Activated CD8-positive, alpha-beta memory T cell treated with anti-CD3 and anti-CD28 coated beads for 1 hour (primary cell): ENCODE measurements around the gene CLSTN1.
"Not testable (repeated sequence)": the region's sequence is repeated elsewhere in the genome, so short reads cannot be mapped to it uniquely, and the experiment has no call there.

ENCODE experiments used
- DNase-seq, 2 donors: peaks; one replicate each; pipeline ENCODE4 v3.0.0-alpha.2; 2020; ENCODE audit warnings: low read depth in 1 of 2; ENCODE audit errors: extremely low read depth in 1 of 2

Gene CLSTN1

DNA sequence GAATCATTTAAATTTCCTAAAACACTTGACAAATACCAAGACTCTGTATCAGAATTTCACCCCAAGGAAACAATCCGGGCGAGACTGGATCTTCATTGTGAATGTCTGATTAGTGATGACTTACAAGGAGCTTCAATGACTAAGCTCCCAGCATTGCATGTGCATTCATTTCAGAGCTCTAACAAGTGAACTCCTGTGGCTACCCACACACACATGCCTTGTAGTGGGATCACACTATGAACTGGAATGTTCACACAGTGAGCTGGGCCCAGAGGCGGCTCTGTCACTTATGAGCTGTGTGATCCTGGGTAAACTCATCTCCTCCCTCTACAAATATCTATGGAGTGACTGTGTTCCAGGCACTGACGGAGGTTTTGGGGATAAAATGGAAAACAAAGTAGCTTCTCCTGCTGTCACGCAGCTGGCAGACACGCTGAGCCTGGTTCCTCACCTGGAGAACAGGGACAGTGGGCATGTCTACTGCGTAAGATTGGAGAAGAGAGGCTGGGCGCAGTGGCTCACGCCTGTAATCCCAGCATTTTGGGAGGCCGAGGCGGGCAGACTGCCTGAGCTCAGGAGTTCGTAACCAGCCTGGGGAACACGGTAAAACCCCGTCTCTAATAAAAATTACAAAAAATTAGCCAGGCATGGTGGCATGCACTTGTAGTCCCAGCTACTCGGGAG lies 56.9 kb downstream of the CLSTN1 start:
- DNase-seq: no peak

DNA sequence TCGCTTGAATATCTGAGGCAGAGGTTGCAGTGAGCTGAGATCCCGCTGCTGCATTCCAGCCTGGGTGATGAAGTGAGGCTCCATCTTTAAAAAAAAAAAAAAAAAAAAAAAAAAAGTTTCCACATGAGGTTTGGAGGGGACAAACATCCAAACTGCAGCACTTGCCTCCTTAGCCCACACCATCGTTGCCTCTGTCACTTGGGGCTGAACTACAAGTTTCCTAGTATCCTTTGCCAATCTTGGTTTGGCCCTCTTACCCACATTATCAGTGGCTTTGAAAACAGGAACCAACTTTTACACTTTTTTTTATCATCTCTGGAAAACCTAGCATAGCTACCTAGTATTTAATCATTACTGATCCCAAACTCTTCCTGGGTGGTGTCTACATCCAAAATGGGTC lies 59.2 kb downstream of the CLSTN1 start:
- DNase-seq: no peak

DNA sequence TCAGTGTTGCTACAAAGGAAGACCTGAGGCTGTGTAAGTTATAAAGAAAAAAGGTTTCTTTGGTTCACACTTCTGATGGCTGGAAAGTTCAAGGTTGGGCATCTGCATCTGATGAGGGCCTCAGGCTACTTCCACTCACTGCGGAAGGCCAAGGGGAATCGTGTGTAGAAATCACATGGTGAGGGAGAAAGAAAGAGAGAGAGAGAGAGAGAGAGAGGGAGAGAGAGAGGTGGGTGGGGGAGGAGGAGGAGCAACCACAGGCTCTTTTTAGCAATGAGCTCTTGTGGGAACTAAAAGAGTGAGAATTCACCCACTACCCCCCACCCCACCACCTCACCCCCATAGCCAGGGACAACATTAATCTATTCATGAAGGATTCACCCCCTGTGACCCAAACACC lies 59.9 kb downstream of the CLSTN1 start:
- no peak for DNase-seq

DNA sequence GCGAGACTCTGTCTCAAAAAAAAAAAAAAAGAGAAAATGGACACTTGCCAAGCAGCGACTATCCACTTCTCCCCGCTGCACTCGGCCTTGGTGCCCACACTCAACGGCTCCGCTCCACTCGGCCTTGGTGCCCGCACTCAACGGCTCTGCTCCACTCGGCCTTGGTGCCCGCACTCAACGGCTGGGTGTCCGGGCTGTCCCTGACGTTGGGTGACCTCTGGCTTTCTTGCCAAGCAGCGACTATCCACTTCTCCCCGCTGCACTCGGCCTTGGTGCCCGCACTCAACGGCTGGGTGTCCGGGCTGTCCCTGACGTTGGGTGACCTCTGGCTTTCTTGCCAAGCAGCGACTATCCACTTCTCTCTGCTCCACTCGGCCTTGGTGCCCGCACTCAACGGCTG lies 61.3 kb downstream of the CLSTN1 start:
- not testable (repeated sequence) for DNase-seq

DNA sequence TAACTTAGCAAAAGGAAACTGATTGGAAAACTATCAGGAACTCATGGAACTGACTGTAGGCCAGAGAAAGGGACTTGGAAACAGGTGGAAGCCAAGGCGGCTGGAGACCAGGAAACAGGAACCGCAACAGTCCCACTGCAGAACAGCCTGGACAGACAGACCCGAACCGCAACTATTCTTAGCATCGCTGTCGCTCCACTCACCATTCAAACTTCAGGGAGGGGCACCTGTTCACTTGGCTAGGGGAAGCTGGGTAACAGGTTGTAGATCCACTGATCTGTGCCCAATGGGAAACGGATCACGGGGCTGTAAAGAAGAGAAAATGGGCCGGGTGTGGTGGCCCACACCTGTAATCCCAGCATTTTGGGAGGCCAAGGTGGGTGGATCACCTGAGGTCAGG lies 61.9 kb downstream of the CLSTN1 start:
- DNase-seq: no peak

DNA sequence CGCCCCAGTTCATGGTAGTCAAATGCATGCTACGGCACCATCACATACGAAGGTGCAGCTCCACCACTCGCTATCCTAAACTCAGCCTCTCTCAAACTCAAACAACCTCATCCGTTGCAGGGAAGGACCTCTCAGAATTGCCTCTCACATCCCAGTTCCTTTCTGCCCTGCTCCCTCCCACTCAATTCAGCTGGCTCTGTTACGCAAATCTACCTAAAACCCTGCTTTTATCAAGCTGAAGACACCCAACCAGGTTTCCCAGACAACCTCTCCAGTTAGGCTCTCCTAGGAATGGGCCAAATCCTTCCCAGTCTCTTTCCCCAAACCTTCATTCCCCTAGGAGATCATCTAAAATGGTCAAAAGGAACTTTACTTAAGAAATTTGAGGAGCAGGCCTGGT lies 62.9 kb downstream of the CLSTN1 start:
- no peak for DNase-seq

DNA sequence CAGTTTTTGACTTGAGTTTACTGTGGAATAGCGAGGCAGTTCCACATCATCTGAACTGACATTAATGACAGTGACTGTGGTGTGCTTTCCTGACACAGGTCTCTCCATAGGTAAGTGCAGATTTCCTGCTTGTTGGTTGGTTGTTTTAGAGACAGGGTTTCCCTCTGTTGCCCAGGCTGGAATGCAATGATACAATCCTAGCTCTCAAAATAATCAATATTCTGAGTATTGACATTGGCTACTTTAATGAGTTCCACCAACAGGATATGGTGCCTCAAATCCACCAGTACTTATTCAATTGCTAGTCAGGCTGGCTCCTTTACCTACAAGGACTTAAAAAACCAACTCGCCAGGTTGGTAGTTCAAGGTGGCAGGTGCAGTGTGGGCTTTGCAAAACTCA lies 63.8 kb downstream of the CLSTN1 start:
- DNase-seq: no peak

DNA sequence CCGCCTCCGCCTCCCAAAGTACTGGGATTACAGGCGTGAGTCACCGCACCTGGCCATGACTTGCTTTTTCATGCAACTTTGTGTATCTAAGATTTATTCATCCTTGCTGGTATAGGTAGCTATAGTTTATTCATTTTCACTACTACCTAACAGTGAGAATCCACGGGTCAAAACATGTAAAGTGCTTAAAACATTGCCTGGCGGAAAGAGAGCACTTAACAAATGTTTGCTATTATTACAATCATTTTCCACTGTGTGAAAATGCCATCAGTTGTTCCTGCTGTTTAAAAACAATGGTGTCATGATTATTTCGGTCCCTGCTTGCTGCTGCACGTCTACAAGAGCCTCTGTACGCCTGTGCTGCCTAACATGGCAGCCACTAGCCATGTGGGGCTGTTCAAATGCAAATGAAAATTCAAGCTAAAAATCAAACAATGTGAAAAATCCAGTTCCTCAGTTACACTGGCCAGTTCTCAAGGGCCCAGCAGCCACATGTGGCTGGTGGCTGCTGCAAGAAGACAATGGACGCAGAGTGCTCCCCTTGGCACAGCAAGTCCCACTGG lies 65.1 kb downstream of the CLSTN1 start:
- DNase-seq: no peak

DNA sequence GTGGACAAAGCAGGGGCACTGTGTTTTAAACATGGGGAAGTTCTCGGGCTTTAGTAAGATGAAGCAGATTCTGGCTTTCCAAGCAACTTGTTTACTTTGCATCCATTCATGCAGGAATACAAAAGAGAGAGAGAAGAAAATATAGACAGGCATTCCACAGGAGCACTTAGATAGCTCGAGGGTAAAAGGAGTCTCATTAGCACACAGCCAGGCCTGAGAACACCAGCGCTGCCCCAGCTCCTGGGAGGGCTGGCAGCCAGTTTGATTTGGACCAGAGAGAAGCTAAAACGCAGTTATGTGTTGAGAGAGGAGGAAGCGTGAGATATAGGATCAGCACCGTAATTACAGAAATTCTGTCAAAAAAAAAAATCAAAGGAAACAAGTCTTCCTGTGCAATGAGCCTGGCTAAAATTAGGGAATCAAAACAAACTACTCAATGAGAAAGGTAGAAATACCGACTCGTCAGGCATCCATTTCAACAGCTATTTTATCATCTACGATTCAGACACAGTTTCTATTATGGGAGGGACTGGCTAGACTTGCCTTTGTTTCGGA lies 68.2 kb downstream of the CLSTN1 start:
- DNase-seq: no peak

DNA sequence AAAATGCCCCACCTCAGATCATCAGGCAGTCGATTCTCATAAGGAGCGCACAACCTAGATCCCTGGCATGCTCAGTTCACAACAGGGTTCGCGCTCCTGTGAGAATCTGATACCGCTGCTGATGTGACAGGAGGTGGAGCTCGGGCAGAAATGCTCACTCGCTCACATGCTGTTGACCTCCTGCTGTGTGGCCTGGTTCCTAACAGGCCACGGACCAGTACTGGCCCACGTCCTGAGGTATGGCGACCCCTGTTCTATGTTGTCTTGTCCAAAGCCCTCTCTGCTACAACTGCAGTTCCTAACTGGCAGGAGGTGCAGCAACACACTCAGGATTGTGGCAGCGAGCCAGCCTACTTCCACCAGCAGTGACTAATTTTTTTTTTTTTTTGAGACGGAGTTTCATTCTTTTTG lies 70.6 kb downstream of the CLSTN1 start:
- no peak for DNase-seq

DNA sequence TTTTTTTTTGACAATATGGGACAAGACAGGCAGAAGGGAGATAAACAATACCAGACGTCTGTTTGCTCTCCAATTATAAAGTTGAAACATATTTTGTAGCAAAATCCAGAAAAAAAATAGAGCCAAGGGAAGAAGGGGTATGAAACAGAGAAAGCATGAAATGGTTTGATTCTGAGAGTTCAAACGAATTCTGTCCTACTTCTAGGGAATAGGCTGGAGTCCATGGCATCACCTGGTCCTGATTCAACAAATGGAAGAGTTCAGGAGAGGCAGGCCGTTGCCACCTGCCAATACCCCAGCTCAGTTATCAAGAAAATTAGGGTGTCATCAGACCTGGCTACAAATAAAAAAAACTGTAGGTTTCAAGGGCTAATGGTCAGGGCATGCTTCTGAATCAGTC lies 71.8 kb downstream of the CLSTN1 start:
- DNase-seq: no peak

DNA sequence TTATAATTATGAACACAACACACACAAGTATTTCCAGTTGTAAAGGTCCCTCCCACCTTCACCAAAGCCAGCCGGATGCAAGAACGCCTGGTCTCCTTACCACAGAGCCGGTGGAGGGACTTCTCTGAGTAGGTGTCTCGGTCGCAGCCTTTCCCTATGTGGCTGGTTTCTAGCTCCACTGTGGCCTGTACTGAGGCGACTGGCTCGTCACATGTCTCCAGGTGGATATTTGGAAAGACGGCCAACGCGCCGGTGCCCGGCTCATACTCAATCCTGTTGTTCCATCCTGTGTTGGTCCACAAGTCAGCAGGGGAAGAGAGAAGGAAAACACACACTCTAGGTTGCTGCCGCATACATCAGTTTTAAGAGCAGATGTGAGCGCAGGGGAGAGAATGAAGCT lies 74.4 kb downstream of the CLSTN1 start:
- no peak for DNase-seq

DNA sequence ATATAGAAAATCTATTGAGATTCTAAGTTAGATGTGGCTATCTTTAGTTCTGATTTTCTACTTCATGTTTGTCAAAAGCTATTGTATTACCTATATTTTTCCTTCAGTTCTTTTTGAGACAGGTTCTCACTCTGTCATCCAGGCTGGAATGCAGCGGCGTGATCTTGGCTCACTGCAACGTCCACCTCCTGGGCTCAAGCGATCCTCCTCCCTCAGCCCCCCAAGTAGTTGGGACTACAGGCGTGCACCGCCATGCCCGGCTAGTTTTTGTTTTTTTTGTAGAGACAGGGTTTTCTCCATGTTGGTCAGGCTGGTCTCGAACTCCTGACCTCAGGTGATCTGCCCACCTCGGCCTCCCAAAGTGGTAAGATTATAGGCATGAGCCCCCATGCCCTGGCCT lies 75.4 kb downstream of the CLSTN1 start:
- not testable (repeated sequence) for DNase-seq

DNA sequence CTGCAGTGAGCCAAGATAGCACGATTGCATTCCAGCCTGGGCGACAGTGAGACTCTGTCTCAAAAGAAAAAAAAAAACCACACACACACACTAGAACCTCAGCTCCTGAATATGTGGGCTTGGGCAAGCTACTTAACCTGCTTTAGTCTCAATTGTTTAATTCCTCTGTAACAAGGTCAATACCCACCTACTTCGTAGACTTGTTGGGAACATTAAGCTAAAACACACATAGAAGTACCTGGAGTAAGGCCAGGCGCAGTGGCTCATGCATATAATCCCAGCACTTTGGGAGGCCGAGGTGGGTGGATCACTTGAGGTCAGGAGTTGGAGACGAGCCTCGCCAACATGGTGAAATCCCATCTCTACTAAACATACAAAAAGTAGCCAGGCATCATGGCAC lies 77.1 kb downstream of the CLSTN1 start:
- DNase-seq: no peak

DNA sequence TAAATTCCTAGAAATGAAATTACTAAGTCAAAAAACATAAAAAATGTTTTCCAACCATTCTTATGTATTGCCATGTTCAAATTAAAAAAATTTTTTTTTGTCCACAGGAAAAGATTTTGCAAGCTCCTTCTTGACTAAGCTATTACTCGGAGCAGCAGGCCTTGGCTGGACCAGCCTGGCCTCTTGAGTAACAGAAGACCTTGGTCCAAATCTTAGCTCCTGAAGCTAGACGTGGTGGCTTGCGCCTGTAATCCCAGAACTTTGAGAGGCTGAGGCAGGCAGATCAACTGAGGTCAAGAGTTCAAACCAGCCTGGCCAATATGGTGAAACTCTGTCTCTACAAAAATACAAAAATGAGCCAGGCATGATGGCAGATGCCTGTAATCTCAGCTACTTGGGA lies 77.6 kb downstream of the CLSTN1 start:
- no peak for DNase-seq

DNA sequence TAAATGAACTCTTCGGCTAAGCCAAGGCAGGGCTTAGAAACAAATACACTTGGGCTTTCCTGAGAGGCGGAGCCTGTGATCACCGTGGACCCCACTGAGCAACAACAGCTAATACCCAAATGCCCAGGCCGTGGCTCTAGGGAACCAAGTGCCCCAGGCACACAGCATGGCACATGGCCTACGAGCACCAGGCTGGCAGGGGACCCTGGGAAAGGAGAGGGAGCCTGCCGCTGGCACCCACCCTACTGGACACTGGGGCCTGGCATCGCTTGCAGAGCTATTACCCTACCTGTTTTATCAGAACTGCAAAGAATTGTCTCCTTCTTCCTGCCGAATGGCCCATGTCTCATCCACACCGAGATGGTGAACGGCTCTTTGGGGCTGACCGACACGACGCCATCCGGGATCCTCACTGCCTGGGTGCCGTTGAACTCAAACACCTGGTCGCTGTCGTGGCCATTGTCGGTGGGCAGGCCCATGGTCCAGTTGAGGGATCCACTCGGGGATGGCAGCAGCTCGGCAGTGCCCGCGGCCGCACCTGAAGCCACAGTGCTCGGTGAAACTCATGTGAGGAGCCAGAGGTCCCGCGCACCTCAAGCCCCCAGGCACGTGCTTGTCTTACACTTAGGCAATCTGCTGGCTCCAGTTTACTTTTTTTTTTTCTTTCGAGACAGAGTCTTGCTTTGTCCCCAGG lies 79.5 kb downstream of the CLSTN1 start:
- DNase-seq: no peak

DNA sequence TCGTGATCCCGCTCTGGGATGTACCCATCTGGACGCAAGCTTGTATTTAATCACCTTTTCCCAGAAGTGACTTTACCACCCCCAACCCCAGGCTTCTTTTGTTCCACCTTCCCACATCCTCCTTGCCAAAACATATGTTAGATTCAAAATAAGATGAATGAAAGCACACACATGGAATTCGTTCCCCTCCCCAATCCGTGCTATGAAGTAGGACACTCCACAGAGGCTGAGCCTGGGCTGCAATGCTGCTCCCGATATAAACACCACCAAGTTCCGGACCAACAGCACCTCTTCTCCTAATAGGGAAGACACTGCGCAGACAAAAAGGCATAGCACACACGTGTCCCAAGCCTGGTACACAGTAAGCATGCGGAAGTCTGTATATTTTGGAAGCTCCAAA lies 86.1 kb downstream of the CLSTN1 start:
- no peak for DNase-seq

DNA sequence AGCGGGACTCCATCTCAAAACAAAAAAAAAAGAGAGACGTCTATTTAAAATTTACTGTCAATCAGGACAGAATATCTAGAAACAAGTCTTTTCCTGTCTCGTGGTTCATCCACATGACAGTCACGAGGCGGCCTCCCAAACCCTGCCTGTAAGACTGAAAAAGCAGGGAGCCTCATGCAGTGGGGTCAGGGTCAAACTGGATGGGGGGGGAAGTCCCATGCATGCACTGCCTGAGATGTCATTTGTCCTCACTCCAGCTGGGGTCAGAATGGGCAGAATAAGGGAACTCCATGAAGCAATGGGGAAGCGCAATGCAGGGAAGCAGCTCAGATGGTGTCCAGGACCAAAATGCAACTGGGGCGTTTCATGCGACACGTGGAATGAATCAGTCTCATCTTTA lies 86.7 kb downstream of the CLSTN1 start:
- no peak for DNase-seq

DNA sequence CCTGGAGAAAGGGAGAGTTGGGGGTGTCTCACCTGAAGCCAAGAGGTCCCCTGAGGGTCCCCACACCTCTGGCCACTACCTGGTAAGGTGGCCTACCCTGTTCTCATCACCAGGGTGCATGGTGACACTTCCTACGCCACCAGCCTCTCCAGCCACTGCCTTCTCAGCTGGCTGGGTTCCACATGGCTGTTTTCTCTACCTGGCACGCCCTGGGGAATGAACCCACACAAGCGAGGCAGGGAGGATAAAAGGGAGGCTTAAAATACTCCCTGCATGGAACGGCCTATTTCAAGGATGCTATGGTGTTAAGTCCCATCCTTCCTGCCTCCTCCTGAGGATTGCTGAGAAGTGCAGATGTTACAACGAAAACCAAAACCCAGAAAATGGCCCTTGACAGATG lies 87.5 kb downstream of the CLSTN1 start:
- DNase-seq: no peak

DNA sequence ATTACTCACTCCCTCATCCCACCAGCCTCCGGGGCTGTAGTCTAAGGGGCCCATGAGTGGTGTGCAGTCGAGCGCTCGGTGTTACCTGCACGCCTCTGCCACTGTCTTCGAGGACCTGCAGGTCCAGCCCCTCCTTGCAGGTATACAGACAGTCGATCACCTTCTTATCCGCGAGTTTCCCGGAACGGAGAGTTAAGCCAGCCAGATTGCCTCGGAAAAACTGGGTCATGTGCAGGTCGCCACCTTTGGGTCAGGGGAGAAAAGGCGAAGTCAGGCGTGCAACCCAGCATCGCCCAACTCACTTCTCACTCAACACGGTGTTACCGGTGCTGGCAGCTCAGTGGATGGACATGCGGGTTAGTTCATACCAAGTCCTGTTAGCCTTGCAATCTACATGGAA lies 88.0 kb downstream of the CLSTN1 start:
- no peak for DNase-seq

DNA sequence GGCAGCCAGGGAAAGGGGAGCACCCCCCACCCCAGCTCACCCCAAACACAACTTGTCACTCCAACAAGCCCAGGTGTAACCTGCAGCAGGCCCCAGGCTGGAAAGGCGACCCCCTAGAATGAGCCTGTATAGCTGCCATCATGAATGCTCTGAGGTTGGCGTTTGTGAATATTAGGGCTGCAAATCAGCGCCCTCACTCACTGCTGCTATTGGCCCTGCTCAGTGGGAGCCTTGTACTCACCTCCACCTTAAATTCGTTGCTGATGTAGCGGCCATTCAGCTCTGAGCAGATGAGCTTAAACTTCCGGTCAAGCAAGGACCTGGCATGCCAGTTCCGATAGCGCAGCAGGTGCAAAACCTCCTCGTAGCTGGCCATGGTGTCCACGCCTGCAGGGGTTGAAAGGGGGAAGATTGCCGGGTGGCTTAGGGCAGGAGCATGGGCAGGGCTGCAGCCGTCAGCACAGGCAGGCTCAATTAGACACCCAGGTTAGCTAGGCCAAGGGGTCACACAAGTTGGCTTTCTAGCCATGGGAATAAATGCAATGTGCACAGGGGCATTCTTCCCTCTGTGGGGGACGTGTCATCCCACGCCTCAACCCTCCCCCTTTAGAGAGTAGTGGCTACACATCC lies 90.5 kb downstream of the CLSTN1 start:
- no peak for DNase-seq
